Measurements from ENCODE around the gene SLCO4A1. TPM values are rescaled to one million over a fixed set of nuclear protein-coding genes. Genes with fewer than 3 reads are reported as not detected.

SLCO4A1 gene
- total and polyA plus RNA-seq, 4 donors, result 4.7 to 152 (median 42.5) TPM

DNA sequence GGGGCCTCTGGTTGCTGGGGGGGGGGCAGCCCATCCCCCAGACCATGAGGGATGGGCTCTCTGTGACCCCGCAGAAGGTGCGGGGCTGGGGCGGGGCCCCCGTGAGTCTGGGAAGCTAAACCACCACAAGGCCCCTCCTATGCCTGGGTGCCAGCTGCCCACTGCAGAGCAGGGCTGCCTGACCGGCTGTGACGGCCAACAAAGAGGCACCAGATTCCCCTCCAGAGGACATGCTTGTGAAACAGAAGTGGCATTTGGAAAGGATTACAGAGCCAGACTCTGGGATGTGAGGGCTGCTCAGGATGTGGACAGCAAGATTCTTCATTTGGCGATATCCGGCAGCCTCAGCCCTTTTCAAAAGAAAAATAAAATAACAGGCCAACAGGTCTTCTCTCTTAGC, 49.9 kb downstream of the SLCO4A1 start:
- WGBS, 2 donors, result 74 to 82% methylated on average over 6 to 8 of the region's 8 CpGs
- Histone ChIP-seq H3K4me3 (no peak overlapping the region), H3K4me1 (ENCODE audit: control insufficient read depth in 5 of 5, insufficient read depth in 5 of 5, low read length in 5 of 5) (no peaks in the 10 kb centered on the region), H3K36me3 (ENCODE audit: control insufficient read depth in 4 of 4, insufficient read depth in 4 of 4, low read length in 4 of 4) (peaks cover 0 to 2% (median 0%) of the 10 kb centered on the region in 4 donors), H3K27me3 (ENCODE audit: control insufficient read depth in 3 of 3, insufficient read depth in 3 of 3, low read length in 2 of 3) (peaks cover 0 to 12% (median 0%) of the 10 kb centered on the region in 3 donors), H3K9me3 (ENCODE audit: control insufficient read depth in 4 of 4, insufficient read depth in 3 of 4, low read length in 3 of 4) (peaks cover 0 to 2% (median 0%) of the 10 kb centered on the region in 4 donors), H3K9ac (ENCODE audit: insufficient read depth in 1 of 2, low read length in 2 of 2) (no peak overlapping the region), H3K27ac (ENCODE audit: low read depth in 1 of 2, low read length in 1 of 2) (no peak overlapping the region)
- TF ChIP-seq, protein P1, sequence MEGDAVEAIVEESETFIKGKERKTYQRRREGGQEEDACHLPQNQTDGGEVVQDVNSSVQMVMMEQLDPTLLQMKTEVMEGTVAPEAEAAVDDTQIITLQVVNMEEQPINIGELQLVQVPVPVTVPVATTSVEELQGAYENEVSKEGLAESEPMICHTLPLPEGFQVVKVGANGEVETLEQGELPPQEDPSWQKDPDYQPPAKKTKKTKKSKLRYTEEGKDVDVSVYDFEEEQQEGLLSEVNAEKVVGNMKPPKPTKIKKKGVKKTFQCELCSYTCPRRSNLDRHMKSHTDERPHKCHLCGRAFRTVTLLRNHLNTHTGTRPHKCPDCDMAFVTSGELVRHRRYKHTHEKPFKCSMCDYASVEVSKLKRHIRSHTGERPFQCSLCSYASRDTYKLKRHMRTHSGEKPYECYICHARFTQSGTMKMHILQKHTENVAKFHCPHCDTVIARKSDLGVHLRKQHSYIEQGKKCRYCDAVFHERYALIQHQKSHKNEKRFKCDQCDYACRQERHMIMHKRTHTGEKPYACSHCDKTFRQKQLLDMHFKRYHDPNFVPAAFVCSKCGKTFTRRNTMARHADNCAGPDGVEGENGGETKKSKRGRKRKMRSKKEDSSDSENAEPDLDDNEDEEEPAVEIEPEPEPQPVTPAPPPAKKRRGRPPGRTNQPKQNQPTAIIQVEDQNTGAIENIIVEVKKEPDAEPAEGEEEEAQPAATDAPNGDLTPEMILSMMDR (IDR thresholded peaks at IDR 0.05; ENCODE audit: control extremely low read depth, extremely low read depth), result no peak
- ATAC-seq (ENCODE audit: insufficient read depth, low FRiP score) (no peak), DNase-seq (no peak)

DNA sequence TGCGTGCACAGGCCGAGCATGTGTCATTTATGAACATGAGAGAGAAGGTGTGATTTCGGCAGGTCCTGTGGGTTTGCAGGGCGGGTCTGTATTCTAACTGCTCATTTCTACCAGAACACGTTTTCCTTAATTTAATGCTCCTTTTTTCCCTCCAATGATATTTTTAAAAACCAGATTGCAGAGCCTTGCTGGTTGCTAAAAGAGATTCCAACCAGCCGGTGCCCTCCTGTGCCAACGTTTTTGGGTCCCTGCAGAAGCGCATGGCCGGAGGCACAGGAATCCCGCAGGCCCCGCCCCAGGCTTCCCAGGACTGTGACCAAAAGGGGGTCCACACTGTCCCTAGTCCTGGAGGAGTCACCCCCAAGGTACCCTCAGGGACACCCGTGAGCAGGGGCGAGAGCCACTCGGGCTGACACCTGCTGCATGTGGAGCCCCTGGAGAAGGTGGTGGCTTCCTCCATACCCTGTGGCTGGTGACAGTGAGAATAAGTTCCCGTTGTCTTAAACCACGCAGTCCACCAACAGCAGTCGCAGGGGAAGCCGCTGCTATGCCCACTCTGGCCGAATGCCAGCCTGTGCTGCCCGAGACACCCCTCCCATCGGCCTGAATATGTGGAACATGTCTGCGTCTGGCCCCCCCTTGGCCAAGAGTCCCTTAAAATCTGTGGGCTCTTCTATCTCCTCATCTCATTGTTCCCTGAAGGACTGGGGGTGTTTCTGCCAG, 50.7 kb downstream of the SLCO4A1 start:
- no peaks in the 10 kb centered on the region for H3K4me1 ChIP-seq (ENCODE audit: control insufficient read depth in 5 of 5, insufficient read depth in 5 of 5, low read length in 5 of 5)
- TF ChIP-seq, protein P1 (IDR thresholded peaks at IDR 0.05; ENCODE audit: control extremely low read depth, extremely low read depth), result no peak
- H3K4me3 ChIP-seq, result no peak overlapping the region
- H3K27me3 ChIP-seq (ENCODE audit: control insufficient read depth in 3 of 3, insufficient read depth in 3 of 3, low read length in 2 of 3), result peaks cover 0 to 12% (median 0%) of the 10 kb centered on the region in 3 donors
- DNase-seq (no peak), ATAC-seq (ENCODE audit: insufficient read depth, low FRiP score) (no peak)
- peaks cover 0 to 2% (median 0%) of the 10 kb centered on the region in 4 donors for H3K9me3 ChIP-seq (ENCODE audit: control insufficient read depth in 4 of 4, insufficient read depth in 3 of 4, low read length in 3 of 4)
- H3K27ac ChIP-seq (ENCODE audit: low read depth in 1 of 2, low read length in 1 of 2), result no peak overlapping the region
- WGBS, 2 donors, result 57 to 67% methylated on average over 22 of the region's 22 CpGs
- H3K36me3 ChIP-seq (ENCODE audit: control insufficient read depth in 4 of 4, insufficient read depth in 4 of 4, low read length in 4 of 4), result peaks cover 0 to 2% (median 0%) of the 10 kb centered on the region in 4 donors
- H3K9ac ChIP-seq (ENCODE audit: insufficient read depth in 1 of 2, low read length in 2 of 2), result no peak overlapping the region

DNA sequence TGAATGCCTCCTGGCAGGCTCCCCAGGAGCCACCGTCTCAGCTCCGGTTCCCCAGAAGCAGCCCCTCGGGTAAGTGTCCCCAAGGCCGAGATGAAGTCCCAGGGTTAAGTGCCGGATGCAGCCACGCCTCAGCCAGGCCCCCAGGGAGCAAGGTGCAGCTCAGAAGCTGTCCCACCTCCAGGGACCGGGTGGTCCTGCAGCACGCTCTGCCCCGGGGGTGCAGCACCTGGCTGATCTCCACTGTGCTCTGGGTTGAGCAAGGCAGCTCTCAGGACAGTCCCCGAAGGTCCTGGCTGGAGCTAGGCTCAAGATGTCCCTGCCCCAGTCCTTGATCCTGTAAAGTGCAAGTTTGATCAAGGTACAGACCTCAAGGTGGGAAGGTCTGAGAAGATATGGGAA, 51.2 kb downstream of the SLCO4A1 start:
- Histone ChIP-seq H3K4me3 (no peak overlapping the region), H3K9me3 (ENCODE audit: control insufficient read depth in 4 of 4, insufficient read depth in 3 of 4, low read length in 3 of 4) (peaks cover 0 to 2% (median 0%) of the 10 kb centered on the region in 4 donors), H3K27ac (ENCODE audit: low read depth in 1 of 2, low read length in 1 of 2) (no peak overlapping the region), H3K4me1 (ENCODE audit: control insufficient read depth in 5 of 5, insufficient read depth in 5 of 5, low read length in 5 of 5) (no peaks in the 10 kb centered on the region), H3K9ac (ENCODE audit: insufficient read depth in 1 of 2, low read length in 2 of 2) (no peak overlapping the region), H3K27me3 (ENCODE audit: control insufficient read depth in 3 of 3, insufficient read depth in 3 of 3, low read length in 2 of 3) (peaks cover 0 to 12% (median 0%) of the 10 kb centered on the region in 3 donors), H3K36me3 (ENCODE audit: control insufficient read depth in 4 of 4, insufficient read depth in 4 of 4, low read length in 4 of 4) (no peaks in the 10 kb centered on the region)
- ATAC-seq (ENCODE audit: insufficient read depth, low FRiP score) (no peak), DNase-seq (no peak)
- TF ChIP-seq, protein P1 (IDR thresholded peaks at IDR 0.05; ENCODE audit: control extremely low read depth, extremely low read depth), result no peak
- 72 to 84% methylated on average over 10 of the region's 10 CpGs for WGBS, 2 donors
